T-cell (primary cell): ENCODE results near the gene GPR135. TPM values are rescaled to one million over a fixed set of nuclear protein-coding genes. Genes with fewer than 3 reads are reported as not detected.

Experiments used
- ATAC-seq, 4 experiments: fragments of 200-7000 bp in 3 of 4; fragments of 150-1000 bp in 1 of 4; cut with Tn5 transposase; replicated peaks in 1 of 4; 1 replicate in 3 of 4; 2 replicates in 1 of 4; pipeline ENCODE4 v1.10.0; 2021; ENCODE audit warnings: moderate library complexity in 3 of 4, mild to moderate bottlenecking in 2 of 4, moderate number of reproducible peaks in 1 of 4
- CTCF ChIA-PET, 2 donors: fragments of 300-600 bp; sonication (Branson Sonifier 250); formaldehyde crosslinking; loops; one replicate each; lab custom pipeline; 2022; ENCODE audit warnings: antibody characterized with exemption in 2 of 2; lab: Charles Lee
- POLR2A ChIA-PET, 2 donors: fragments of 300-600 bp; sonication (Branson Sonifier 250); formaldehyde crosslinking; loops; one replicate each; lab custom pipeline; 2022; ENCODE audit warnings: antibody characterized with exemption in 2 of 2; lab: Charles Lee
- DNase-seq, 35 experiments: peaks; one replicate each; pipeline versions ENCODE4 v3.0.0 to v3.0.0-alpha.2; 2013 to 2023
- H3K27ac ChIP-seq: one replicate; pipeline ENCODE4 v1.5.1; 2013; ENCODE audit warnings: low read length
- H3K27me3 ChIP-seq, 2 experiments: replicated peaks in 1 of 2; 1 replicate in 1 of 2; 2 replicates in 1 of 2; pipeline versions ENCODE4 v1.6.1 to v1.7.0; 2013; ENCODE audit warnings: low read length in 1 of 2, mixed read lengths in 1 of 2; ENCODE audit not compliant: control insufficient read depth in 2 of 2, insufficient read depth in 2 of 2; ENCODE audit errors: extremely low read depth in 1 of 2
- H3K36me3 ChIP-seq, 2 donors: 1 replicate in 1 of 2; 2 replicates in 1 of 2; pipeline versions ENCODE4 v1.6.1 to v1.7.0; 2013; ENCODE audit warnings: low read length in 1 of 2; ENCODE audit not compliant: control insufficient read depth in 2 of 2, insufficient read depth in 1 of 2; ENCODE audit errors: extremely low read depth in 1 of 2
- H3K4me1 ChIP-seq, 2 experiments: 1 replicate in 1 of 2; 2 replicates in 1 of 2; pipeline versions ENCODE4 v1.6.1 to v1.7.0; 2013; ENCODE audit warnings: low read length in 2 of 2, mixed read lengths in 1 of 2; ENCODE audit not compliant: insufficient read depth in 2 of 2, control insufficient read depth in 1 of 2; ENCODE audit errors: extremely low read depth in 1 of 2
- H3K4me3 ChIP-seq, 2 donors: 1 replicate in 1 of 2; 2 replicates in 1 of 2; pipeline versions ENCODE4 v1.5.1 to v1.7.0; 2013; ENCODE audit warnings: mild to moderate bottlenecking in 2 of 2, low read length in 1 of 2, moderate library complexity in 1 of 2; ENCODE audit not compliant: control insufficient read depth in 1 of 2; ENCODE audit errors: extremely low read depth in 1 of 2
- H3K9me3 ChIP-seq: 2 replicates; pipeline ENCODE4 v1.7.0; 2013
- H3K27ac Mint-ChIP-seq, 2 donors: one replicate each; pipeline ENCODE4 v1.8.0; 2020 to 2021; ENCODE audit warnings: mild to moderate bottlenecking in 2 of 2, mixed read lengths in 2 of 2
- H3K27me3 Mint-ChIP-seq, 2 donors: one replicate each; pipeline ENCODE4 v1.8.0; 2021 to 2022; ENCODE audit warnings: mixed read lengths in 2 of 2
- H3K36me3 Mint-ChIP-seq: one replicate; pipeline ENCODE4 v1.8.0; 2021; ENCODE audit warnings: mixed read lengths
- H3K4me1 Mint-ChIP-seq, 3 donors: one replicate each; pipeline ENCODE4 v1.8.0; 2020 to 2022; ENCODE audit warnings: mixed read lengths in 3 of 3, mild to moderate bottlenecking in 1 of 3
- H3K4me3 Mint-ChIP-seq, 3 donors: one replicate each; pipeline ENCODE4 v1.8.0; 2020 to 2022; ENCODE audit warnings: mild to moderate bottlenecking in 3 of 3, mixed read lengths in 3 of 3, moderate library complexity in 3 of 3
- H3K9me3 Mint-ChIP-seq, 3 donors: one replicate each; pipeline ENCODE4 v1.8.0; 2020 to 2022; ENCODE audit warnings: mixed read lengths in 3 of 3
- WGBS: methylation state at CpG from one replicate; pipeline ENCODE4 v1.1.5; 2013; ENCODE audit warnings: missing lambda C conversion rate; ENCODE audit not compliant: insufficient coverage; 5-methylcytosine and 5-hydroxymethylcytosine counted together
- total RNA-seq, 35 experiments: library from RNA in 6 of 35; stranded (reverse) in 6 of 35; fragments of 120-200 nt in 1 of 35; gene quantifications; one replicate each; pipeline versions ENCODE4 v1.2.1 to v1.2.4 and lab custom pipeline; 2013 to 2026

GPR135 gene
- total RNA-seq, 5 donors from 2014 or later (not counting 1 experiment from before 2014, with no cell fraction given), result 1.8 to 2.4 (median 2.1) TPM

- H3K4me3 Mint-ChIP-seq, result no peak overlapping the region
- H3K36me3 ChIP-seq, result no peaks in the 10 kb centered on the region
Measured at GRCh38 chr14:59429790-59430189, 35.4 kb downstream of the GPR135 start.

GRCh38 chr14:59428581-59429012 is 36.6 kb downstream of the GPR135 start:
- POLR2A ChIA-PET, result no interaction called here
- Mint-ChIP-seq H3K4me1 (no peaks in the 10 kb centered on the region), H3K4me3 (no peak overlapping the region), H3K27me3 (peaks cover 8 to 13% of the 10 kb centered on the region in 2 donors), H3K36me3 (no peaks in the 10 kb centered on the region), H3K9me3 (no peaks in the 10 kb centered on the region), H3K27ac (no peak overlapping the region)
- ATAC-seq (no peak), DNase-seq (no peak)
- H3K36me3 ChIP-seq, result no peaks in the 10 kb centered on the region
- no peaks in the 10 kb centered on the region for H3K9me3 ChIP-seq
- no CpG with 5 or more reads among the region's 1 CpG for WGBS
- CTCF ChIA-PET, result no interaction called here
- no peak overlapping the region for H3K27ac ChIP-seq
- no peaks in the 10 kb centered on the region for H3K4me1 ChIP-seq
- no peak overlapping the region for H3K4me3 ChIP-seq
- H3K27me3 ChIP-seq, result no peaks in the 10 kb centered on the region

More at GRCh38 chr14:59429790-59430189, 35.4 kb downstream of the GPR135 start:
- ATAC-seq (no peak), DNase-seq (no peak)
- H3K4me1 Mint-ChIP-seq, result no peaks in the 10 kb centered on the region
- H3K27ac Mint-ChIP-seq, result no peak overlapping the region
- POLR2A ChIA-PET, result no interaction called here
- no peaks in the 10 kb centered on the region for H3K4me1 ChIP-seq
- no CpG with 5 or more reads among the region's 4 CpGs for whole genome bisulfite sequencing
- H3K27me3 ChIP-seq, result no peaks in the 10 kb centered on the region
- H3K4me3 ChIP-seq, result no peak overlapping the region
- H3K36me3 Mint-ChIP-seq, result no peaks in the 10 kb centered on the region
- no peaks in the 10 kb centered on the region for H3K9me3 Mint-ChIP-seq
- CTCF ChIA-PET, result no interaction called here
- H3K9me3 ChIP-seq, result no peaks in the 10 kb centered on the region
- no peak overlapping the region for H3K27ac ChIP-seq
- H3K27me3 Mint-ChIP-seq, result peaks cover 4 to 10% of the 10 kb centered on the region in 2 donors

GRCh38 chr14:59427653-59428580 is 37.3 kb downstream of the GPR135 start:
- Mint-ChIP-seq H3K27me3 (peaks cover 8 to 13% of the 10 kb centered on the region in 2 donors), H3K9me3 (no peaks in the 10 kb centered on the region), H3K4me1 (no peaks in the 10 kb centered on the region), H3K27ac (no peak overlapping the region), H3K4me3 (no peak overlapping the region), H3K36me3 (no peaks in the 10 kb centered on the region)
- DNase-seq (no peak), ATAC-seq (no peak)
- ChIA-PET CTCF (no interaction called here), POLR2A (no interaction called here)
- Histone ChIP-seq H3K4me1 (no peaks in the 10 kb centered on the region), H3K27ac (no peak overlapping the region), H3K4me3 (no peak overlapping the region), H3K9me3 (no peaks in the 10 kb centered on the region), H3K36me3 (no peaks in the 10 kb centered on the region), H3K27me3 (no peaks in the 10 kb centered on the region)
- WGBS, result 97% methylated on average over 5 of the region's 13 CpGs

GRCh38 chr14:59425322-59425935 is 39.8 kb downstream of the GPR135 start:
- Mint-ChIP-seq H3K36me3 (no peaks in the 10 kb centered on the region), H3K27me3 (peaks cover 13% of the 10 kb centered on the region in 2 donors), H3K4me3 (no peak overlapping the region), H3K9me3 (no peaks in the 10 kb centered on the region), H3K27ac (no peak overlapping the region), H3K4me1 (no peaks in the 10 kb centered on the region)
- Histone ChIP-seq H3K4me1 (no peaks in the 10 kb centered on the region), H3K9me3 (no peaks in the 10 kb centered on the region), H3K27me3 (no peaks in the 10 kb centered on the region), H3K27ac (no peak overlapping the region), H3K4me3 (no peak overlapping the region), H3K36me3 (no peaks in the 10 kb centered on the region)
- WGBS, result no CpG with 5 or more reads among the region's 3 CpGs
- ChIA-PET POLR2A (no interaction called here), CTCF (interaction anchor here in 1 of 2 donors (0.8 kb wide), 1 partner anchor 134 kb away, joined by 4 read pairs; no protein-coding TSS in a partner anchor)
- ATAC-seq (no peak), DNase-seq (no peak)

GRCh38 chr14:59424341-59425071 is 40.7 kb downstream of the GPR135 start:
- H3K27ac Mint-ChIP-seq, result no peak overlapping the region
- H3K27ac ChIP-seq, result no peak overlapping the region
- ChIA-PET POLR2A (no interaction called here), CTCF (interaction anchor here in 1 of 2 donors (0.6 kb wide), 1 partner anchor 58 kb away, joined by 5 read pairs; no protein-coding TSS in a partner anchor)
- no peaks in the 10 kb centered on the region for H3K36me3 Mint-ChIP-seq
- H3K4me3 ChIP-seq, result no peak overlapping the region
- H3K4me1 Mint-ChIP-seq, result no peaks in the 10 kb centered on the region
- no peaks in the 10 kb centered on the region for H3K9me3 ChIP-seq
- no peak overlapping the region for H3K4me3 Mint-ChIP-seq
- WGBS, result 77% methylated on average over 3 of the region's 4 CpGs
- H3K4me1 ChIP-seq, result no peaks in the 10 kb centered on the region
- H3K27me3 ChIP-seq, result no peaks in the 10 kb centered on the region
- no peak for ATAC-seq
- no peaks in the 10 kb centered on the region for H3K36me3 ChIP-seq
- no peak for DNase-seq
- no peaks in the 10 kb centered on the region for H3K9me3 Mint-ChIP-seq
- H3K27me3 Mint-ChIP-seq, result peaks cover 13% of the 10 kb centered on the region in 2 donors
